PFSK-1 (cell line): Measurements from ENCODE around the gene FBXL12.

Experiments used
- FOXP2 ChIP-seq: optimal IDR thresholded peaks from 2 replicates; pipeline ENCODE3; 2011; ENCODE audit warnings: borderline replicate concordance, control low read depth, inconsistent platforms; ENCODE audit not compliant: insufficient read depth; ENCODE audit errors: extremely low read length, extremely low read depth
- POLR2AphosphoS5 ChIP-seq: IDR thresholded peaks from 2 replicates; pipeline ENCODE4 v1.6.1; 2012; ENCODE audit warnings: low read depth, mild to moderate bottlenecking, control low read depth, low read length, moderate library complexity
- REST ChIP-seq, 2 experiments: IDR thresholded peaks; 2 replicates each; pipeline versions ENCODE4 v1.6.1 to v1.8.0; 2011 to 2012; ENCODE audit warnings: low read depth in 2 of 2, low read length in 2 of 2, control low read depth in 1 of 2, inconsistent platforms in 1 of 2, mild to moderate bottlenecking in 1 of 2, moderate library complexity in 1 of 2; ENCODE audit not compliant: insufficient read depth in 1 of 2
- SIN3A ChIP-seq: IDR thresholded peaks from 2 replicates; pipeline ENCODE4 v1.6.1; 2012; ENCODE audit warnings: mild to moderate bottlenecking, low read length, moderate library complexity, borderline replicate concordance; ENCODE audit not compliant: insufficient read depth
- TAF1 ChIP-seq: IDR thresholded peaks from 2 replicates; pipeline ENCODE4 v1.6.1; 2012; ENCODE audit warnings: low read length, control low read depth, borderline replicate concordance; ENCODE audit not compliant: insufficient read depth

The FBXL12 gene

GRCh38 chr19:9806803-9807202 is 12.1 kb downstream of the FBXL12 start:
- TF ChIP-seq SIN3A, result no peak
- no peak for TF ChIP-seq REST (IDR thresholded peaks at IDR 0.05; ENCODE audit: insufficient read depth in 1 of 2, low read depth in 2 of 2, low read length in 2 of 2)
- no peak for TF ChIP-seq FOXP2
- no peak for TF ChIP-seq TAF1
- TF ChIP-seq POLR2AphosphoS5, result no peak

- TF ChIP-seq REST (IDR thresholded peaks at IDR 0.05; ENCODE audit: insufficient read depth in 1 of 2, low read depth in 2 of 2, low read length in 2 of 2) (no peak), POLR2AphosphoS5 (no peak), FOXP2 (no peak), SIN3A (no peak), TAF1 (no peak)
Measured at GRCh38 chr19:9801976-9802375, 16.9 kb downstream of the FBXL12 start.

GRCh38 chr19:9799162-9799561 is 19.7 kb downstream of the FBXL12 start:
- TF ChIP-seq REST (IDR thresholded peaks at IDR 0.05; ENCODE audit: insufficient read depth in 1 of 2, low read depth in 2 of 2, low read length in 2 of 2), result no peak
- no peak for TF ChIP-seq SIN3A
- no peak for TF ChIP-seq FOXP2
- no peak for TF ChIP-seq POLR2AphosphoS5
- no peak for TF ChIP-seq TAF1

GRCh38 chr19:9797871-9798270 is 21.0 kb downstream of the FBXL12 start:
- TF ChIP-seq POLR2AphosphoS5 (no peak), SIN3A (no peak), FOXP2 (no peak), REST (IDR thresholded peaks at IDR 0.05; ENCODE audit: insufficient read depth in 1 of 2, low read depth in 2 of 2, low read length in 2 of 2) (no peak), TAF1 (no peak)

GRCh38 chr19:9796113-9796773 is 22.6 kb downstream of the FBXL12 start:
- TF ChIP-seq REST (IDR thresholded peaks at IDR 0.05; ENCODE audit: insufficient read depth in 1 of 2, low read depth in 2 of 2, low read length in 2 of 2) (no peak), POLR2AphosphoS5 (no peak), TAF1 (no peak), SIN3A (no peak), FOXP2 (no peak)
